Osteocyte (in vitro differentiated cells): ENCODE results near the gene KCNK4. TPM values are rescaled to one million over a fixed set of nuclear protein-coding genes. Genes with fewer than 3 reads are reported as not detected.
"Not testable (repeated sequence)": the region's sequence is repeated elsewhere in the genome, so short reads cannot be mapped to it uniquely, and the experiment has no call there.

Source experiments
- DNase-seq: peaks from one replicate; pipeline ENCODE4 v3.0.0; 2021; ENCODE audit warnings: mixed read lengths; ENCODE audit not compliant: unreplicated experiment; ENCODE audit errors: extremely low spot score
- H3K27ac Mint-ChIP-seq: one replicate; pipeline ENCODE4 v1.8.0; 2021; ENCODE audit warnings: mild to moderate bottlenecking, mixed read lengths; ENCODE audit not compliant: unreplicated experiment
- H3K27me3 Mint-ChIP-seq: one replicate; pipeline ENCODE4 v1.8.0; 2021; ENCODE audit warnings: mixed read lengths; ENCODE audit not compliant: unreplicated experiment
- H3K36me3 Mint-ChIP-seq: one replicate; pipeline ENCODE4 v1.8.0; 2021; ENCODE audit warnings: mixed read lengths; ENCODE audit not compliant: unreplicated experiment
- H3K4me1 Mint-ChIP-seq: one replicate; pipeline ENCODE4 v1.8.0; 2021; ENCODE audit warnings: mixed read lengths; ENCODE audit not compliant: unreplicated experiment
- H3K4me3 Mint-ChIP-seq: one replicate; pipeline ENCODE4 v1.8.0; 2021; ENCODE audit warnings: mild to moderate bottlenecking, moderate library complexity, mixed read lengths; ENCODE audit not compliant: unreplicated experiment
- H3K9me3 Mint-ChIP-seq: one replicate; pipeline ENCODE4 v1.8.0; 2021; ENCODE audit warnings: mixed read lengths; ENCODE audit not compliant: unreplicated experiment
- total RNA-seq: library from RNA; stranded (reverse); gene quantifications from 2 replicates; pipeline ENCODE4 v1.2.1, GENCODE V29; 2021
- TF ChIP-seq, protein P1 (sequence below): fragments of 200-600 bp; sonication (generic); IDR thresholded peaks from 2 replicates; pipeline ENCODE4 v1.5.0; 2021; ENCODE audit warnings: antibody characterized with exemption, mild to moderate bottlenecking, moderate library complexity

KCNK4 gene
- total RNA-seq, 1 donor from 2014 or later: 0.43 TPM

DNA sequence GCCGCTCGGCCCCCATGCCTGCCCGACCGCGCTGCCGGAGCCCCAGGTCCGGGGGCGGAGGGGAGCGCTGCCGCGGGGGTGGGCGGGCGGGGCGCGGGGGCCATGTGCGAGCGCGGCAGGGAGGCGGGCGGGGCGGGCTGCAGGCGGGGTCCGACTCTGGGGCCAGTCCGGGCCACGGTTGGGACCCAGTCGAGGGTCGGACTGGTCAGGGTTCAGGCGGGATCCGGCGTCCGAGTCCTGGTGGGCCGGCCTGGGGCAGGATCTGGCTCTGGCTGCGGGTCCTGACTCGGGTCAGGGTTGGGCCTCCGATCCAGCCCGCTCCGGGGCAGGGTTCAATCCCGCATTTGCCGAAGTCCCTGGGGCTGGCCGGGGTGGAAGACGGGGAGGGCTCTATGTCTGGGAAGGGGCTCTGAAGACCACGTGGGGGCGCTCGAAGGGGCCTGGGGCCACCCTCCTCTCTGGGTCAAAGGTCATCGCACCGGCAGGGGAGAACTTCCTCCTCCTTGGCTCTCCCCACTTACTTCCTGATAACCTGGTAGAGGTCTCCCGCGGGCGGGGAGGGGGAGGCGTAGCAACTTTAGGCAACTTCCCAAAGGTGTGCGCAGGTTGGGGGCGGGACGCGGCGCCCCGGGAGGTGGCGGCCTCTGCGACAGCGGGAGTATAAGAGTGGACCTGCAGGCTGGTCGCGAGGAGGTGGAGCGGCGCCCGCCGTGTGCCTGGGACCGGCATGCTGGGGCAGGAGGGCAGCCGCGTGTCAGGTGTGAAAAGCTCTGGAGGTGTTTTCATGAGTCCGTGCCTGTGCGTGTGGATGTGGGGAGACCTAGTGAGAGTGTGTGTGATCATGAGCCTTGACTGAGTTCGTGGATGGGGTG lies 14.8 kb downstream of the KCNK4 start:
- Mint-ChIP-seq H3K4me1 (peaks cover 18% of the 10 kb centered on the region), H3K9me3 (no peaks in the 10 kb centered on the region), H3K27me3 (no peaks in the 10 kb centered on the region), H3K27ac (peak overlapping the region; percentile 75), H3K4me3 (peak overlapping the region; percentile 91), H3K36me3 (no peaks in the 10 kb centered on the region)
- TF ChIP-seq, protein P1, sequence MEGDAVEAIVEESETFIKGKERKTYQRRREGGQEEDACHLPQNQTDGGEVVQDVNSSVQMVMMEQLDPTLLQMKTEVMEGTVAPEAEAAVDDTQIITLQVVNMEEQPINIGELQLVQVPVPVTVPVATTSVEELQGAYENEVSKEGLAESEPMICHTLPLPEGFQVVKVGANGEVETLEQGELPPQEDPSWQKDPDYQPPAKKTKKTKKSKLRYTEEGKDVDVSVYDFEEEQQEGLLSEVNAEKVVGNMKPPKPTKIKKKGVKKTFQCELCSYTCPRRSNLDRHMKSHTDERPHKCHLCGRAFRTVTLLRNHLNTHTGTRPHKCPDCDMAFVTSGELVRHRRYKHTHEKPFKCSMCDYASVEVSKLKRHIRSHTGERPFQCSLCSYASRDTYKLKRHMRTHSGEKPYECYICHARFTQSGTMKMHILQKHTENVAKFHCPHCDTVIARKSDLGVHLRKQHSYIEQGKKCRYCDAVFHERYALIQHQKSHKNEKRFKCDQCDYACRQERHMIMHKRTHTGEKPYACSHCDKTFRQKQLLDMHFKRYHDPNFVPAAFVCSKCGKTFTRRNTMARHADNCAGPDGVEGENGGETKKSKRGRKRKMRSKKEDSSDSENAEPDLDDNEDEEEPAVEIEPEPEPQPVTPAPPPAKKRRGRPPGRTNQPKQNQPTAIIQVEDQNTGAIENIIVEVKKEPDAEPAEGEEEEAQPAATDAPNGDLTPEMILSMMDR: peak; percentile 48
- no peak for DNase-seq

DNA sequence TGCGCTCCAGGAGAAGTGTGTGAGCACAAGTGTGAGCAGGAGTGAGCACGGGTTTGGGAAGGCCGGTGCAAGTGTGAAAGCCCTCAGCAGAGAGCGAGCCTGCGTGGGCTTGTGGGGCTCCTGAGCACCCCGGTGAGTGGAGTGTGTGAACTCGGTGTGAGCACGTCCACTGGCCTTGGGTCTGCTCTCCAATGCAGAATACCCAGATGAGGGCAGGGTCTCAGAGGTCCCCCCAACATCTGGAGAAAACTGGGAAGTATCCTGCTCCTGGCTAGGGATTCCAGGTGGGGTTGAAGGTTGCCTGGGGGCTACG lies 15.4 kb downstream of the KCNK4 start:
- H3K4me3 Mint-ChIP-seq: peak overlapping the region; percentile 91
- peaks cover 18% of the 10 kb centered on the region for H3K4me1 Mint-ChIP-seq
- H3K27ac Mint-ChIP-seq: peak overlapping the region; percentile 75
- H3K9me3 Mint-ChIP-seq: no peaks in the 10 kb centered on the region
- H3K36me3 Mint-ChIP-seq: no peaks in the 10 kb centered on the region
- no peaks in the 10 kb centered on the region for H3K27me3 Mint-ChIP-seq
- TF ChIP-seq, protein P1: no peak
- DNase-seq: no peak

DNA sequence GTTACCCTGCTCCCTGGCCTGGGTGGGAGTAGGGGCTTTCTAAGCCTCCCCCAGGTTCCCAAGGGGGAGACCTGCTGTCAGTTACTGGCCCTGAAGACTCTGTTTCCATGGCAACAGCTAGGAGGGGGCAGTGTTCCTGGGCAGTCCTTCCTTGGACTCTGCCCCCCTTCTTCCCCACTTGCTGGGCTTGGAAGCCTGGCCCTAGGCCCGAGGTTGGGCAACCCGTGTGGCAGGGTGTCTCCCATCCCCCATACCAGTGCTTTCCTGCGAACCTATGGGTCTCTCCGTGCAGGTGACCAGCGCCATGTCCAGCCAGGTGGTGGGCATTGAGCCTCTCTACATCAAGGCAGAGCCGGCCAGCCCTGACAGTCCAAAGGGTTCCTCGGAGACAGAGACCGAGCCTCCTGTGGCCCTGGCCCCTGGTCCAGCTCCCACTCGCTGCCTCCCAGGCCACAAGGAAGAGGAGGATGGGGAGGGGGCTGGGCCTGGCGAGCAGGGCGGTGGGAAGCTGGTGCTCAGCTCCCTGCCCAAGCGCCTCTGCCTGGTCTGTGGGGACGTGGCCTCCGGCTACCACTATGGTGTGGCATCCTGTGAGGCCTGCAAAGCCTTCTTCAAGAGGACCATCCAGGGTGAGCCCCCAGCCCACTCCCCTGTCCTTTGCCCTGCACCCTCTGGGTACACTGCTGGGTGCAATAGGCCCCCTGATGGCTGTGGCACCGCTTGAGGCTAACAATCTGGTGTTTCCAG lies 15.9 kb downstream of the KCNK4 start:
- peak overlapping the region; percentile 91 for H3K4me3 Mint-ChIP-seq
- TF ChIP-seq, protein P1: no peak
- no peaks in the 10 kb centered on the region for H3K36me3 Mint-ChIP-seq
- no peaks in the 10 kb centered on the region for H3K9me3 Mint-ChIP-seq
- no peaks in the 10 kb centered on the region for H3K27me3 Mint-ChIP-seq
- peaks cover 18% of the 10 kb centered on the region for H3K4me1 Mint-ChIP-seq
- DNase-seq: no peak
- H3K27ac Mint-ChIP-seq: peak overlapping the region; percentile 47

DNA sequence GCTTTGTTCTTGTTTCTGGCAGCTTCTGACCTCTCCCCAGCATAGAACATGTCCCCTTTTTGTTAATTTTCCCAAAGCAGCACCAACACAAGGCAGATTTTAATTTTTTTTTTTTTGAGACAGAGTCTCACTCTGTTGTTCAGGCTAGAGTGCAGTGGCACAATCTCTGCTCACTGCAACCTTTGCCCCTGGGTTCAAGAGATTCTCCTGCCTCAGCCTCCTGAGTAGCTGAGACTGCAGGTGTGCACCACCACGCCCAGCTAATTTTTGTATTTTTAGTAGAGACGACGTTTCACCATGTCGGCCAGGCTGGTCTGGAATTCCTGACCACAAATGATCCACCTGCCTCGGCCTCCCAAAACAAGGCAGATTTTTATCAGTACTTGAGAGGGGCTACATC lies 16.7 kb downstream of the KCNK4 start:
- H3K27ac Mint-ChIP-seq, H3K4me3 Mint-ChIP-seq, DNase-seq, H3K27me3 Mint-ChIP-seq, H3K9me3 Mint-ChIP-seq, H3K36me3 Mint-ChIP-seq: not testable (repeated sequence)
- peaks cover 18% of the 10 kb centered on the region for H3K4me1 Mint-ChIP-seq

DNA sequence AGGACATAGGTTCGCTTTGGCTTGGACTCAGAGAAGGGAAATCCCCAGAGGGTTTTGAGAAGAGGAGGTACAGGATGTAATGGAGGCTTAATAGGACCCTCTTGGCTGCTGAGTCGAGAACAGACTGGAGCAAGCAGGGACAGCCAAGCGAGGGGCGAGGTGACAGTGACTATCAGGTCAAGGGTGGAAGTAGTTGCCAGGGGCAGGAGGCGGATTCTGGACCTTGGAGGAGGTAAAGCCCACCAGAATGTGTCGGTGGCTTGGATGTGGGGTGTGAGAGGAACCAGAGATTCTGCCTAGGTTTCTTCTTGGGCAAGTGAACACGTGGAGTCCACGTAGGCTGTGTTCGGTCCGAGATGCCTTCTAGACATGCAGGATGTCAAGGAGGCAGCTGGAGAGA lies 21.8 kb downstream of the KCNK4 start:
- no peak for DNase-seq
- Mint-ChIP-seq H3K27me3 (no peaks in the 10 kb centered on the region), H3K27ac (peak overlapping the region; percentile 57), H3K4me1 (peaks cover 13% of the 10 kb centered on the region), H3K9me3 (no peaks in the 10 kb centered on the region), H3K4me3 (no peak overlapping the region), H3K36me3 (peaks cover 4% of the 10 kb centered on the region)
- TF ChIP-seq, protein P1: no peak
